Activated CD4-positive, alpha-beta T cell treated with anti-CD3 and anti-CD28 coated beads, Interleukin-2, amount 10 ng/mL, durations not matched to agents 24 days and 14 days (primary cell): Measurements from ENCODE around the gene PRDM16. TPM values are rescaled to one million over a fixed set of nuclear protein-coding genes. Genes with fewer than 3 reads are reported as not detected.

ENCODE experiments used
- DNase-seq: peaks from one replicate; pipeline ENCODE4 v3.0.0; 2022
- H3K27ac Mint-ChIP-seq: one replicate; pipeline ENCODE4 v1.8.0; 2022; ENCODE audit warnings: mild to moderate bottlenecking, mixed read lengths
- H3K27me3 Mint-ChIP-seq: one replicate; pipeline ENCODE4 v1.8.0; 2022; ENCODE audit warnings: mixed read lengths
- H3K36me3 Mint-ChIP-seq: one replicate; pipeline ENCODE4 v1.8.0; 2022; ENCODE audit warnings: low read depth, mild to moderate bottlenecking, mixed read lengths
- H3K4me1 Mint-ChIP-seq: one replicate; pipeline ENCODE4 v1.8.0; 2021; ENCODE audit warnings: mixed read lengths
- H3K4me3 Mint-ChIP-seq: one replicate; pipeline ENCODE4 v1.8.0; 2022; ENCODE audit warnings: mild to moderate bottlenecking, moderate library complexity, mixed read lengths
- H3K9me3 Mint-ChIP-seq: one replicate; pipeline ENCODE4 v1.8.0; 2021; ENCODE audit warnings: mixed read lengths
- intact Hi-C: fragments of 100-400 bp; cut with micrococcal nuclease; formaldehyde crosslinking; loops from one replicate; pipeline ENCODE4 v1.15.1; 2023
- total RNA-seq: library from RNA; stranded (reverse); gene quantifications from 2 replicates; pipeline ENCODE4 v1.2.3, GENCODE V29; 2022

The PRDM16 gene
- total RNA-seq, 1 donor from 2014 or later = not detected

- H3K9me3 Mint-ChIP-seq = no peaks in the 10 kb centered on the region
- H3K27ac Mint-ChIP-seq = no peak overlapping the region
- no peaks in the 10 kb centered on the region for H3K27me3 Mint-ChIP-seq
- no peaks in the 10 kb centered on the region for H3K4me1 Mint-ChIP-seq
- DNase-seq = no peak
- intact Hi-C loops = no loop called here
- H3K36me3 Mint-ChIP-seq = no peaks in the 10 kb centered on the region
- H3K4me3 Mint-ChIP-seq = no peak overlapping the region
These were observed 138.3 kb downstream of the PRDM16 start for GRCh38 chr1:3207217-3207848.

- Mint-ChIP-seq H3K36me3 (no peaks in the 10 kb centered on the region), H3K9me3 (no peaks in the 10 kb centered on the region), H3K27me3 (no peaks in the 10 kb centered on the region), H3K4me1 (no peaks in the 10 kb centered on the region), H3K4me3 (no peak overlapping the region), H3K27ac (no peak overlapping the region)
- intact Hi-C loops = no loop called here
- DNase-seq = no peak
These were observed 139.8 kb downstream of the PRDM16 start for GRCh38 chr1:3208819-3209200.

GRCh38 chr1:3209201-3209600 is 140.2 kb downstream of the PRDM16 start:
- Mint-ChIP-seq H3K36me3 (no peaks in the 10 kb centered on the region), H3K9me3 (no peaks in the 10 kb centered on the region), H3K27me3 (no peaks in the 10 kb centered on the region), H3K4me3 (no peak overlapping the region), H3K4me1 (no peaks in the 10 kb centered on the region), H3K27ac (no peak overlapping the region)
- intact Hi-C loops = no loop called here
- no peak for DNase-seq

- H3K27me3 Mint-ChIP-seq = no peaks in the 10 kb centered on the region
- no peaks in the 10 kb centered on the region for H3K36me3 Mint-ChIP-seq
- intact Hi-C loops = no loop called here
- H3K27ac Mint-ChIP-seq = no peak overlapping the region
- H3K4me3 Mint-ChIP-seq = no peak overlapping the region
- no peak for DNase-seq
- no peaks in the 10 kb centered on the region for H3K4me1 Mint-ChIP-seq
- H3K9me3 Mint-ChIP-seq = no peaks in the 10 kb centered on the region
These were observed 142.8 kb downstream of the PRDM16 start for GRCh38 chr1:3211582-3212375.

- no peaks in the 10 kb centered on the region for H3K4me1 Mint-ChIP-seq
- DNase-seq = no peak
- intact Hi-C loops = no loop called here
- no peaks in the 10 kb centered on the region for H3K27me3 Mint-ChIP-seq
- H3K36me3 Mint-ChIP-seq = no peaks in the 10 kb centered on the region
- H3K9me3 Mint-ChIP-seq = no peaks in the 10 kb centered on the region
- no peak overlapping the region for H3K4me3 Mint-ChIP-seq
- no peak overlapping the region for H3K27ac Mint-ChIP-seq
These were observed 143.7 kb downstream of the PRDM16 start for GRCh38 chr1:3212453-3213355.

DNA sequence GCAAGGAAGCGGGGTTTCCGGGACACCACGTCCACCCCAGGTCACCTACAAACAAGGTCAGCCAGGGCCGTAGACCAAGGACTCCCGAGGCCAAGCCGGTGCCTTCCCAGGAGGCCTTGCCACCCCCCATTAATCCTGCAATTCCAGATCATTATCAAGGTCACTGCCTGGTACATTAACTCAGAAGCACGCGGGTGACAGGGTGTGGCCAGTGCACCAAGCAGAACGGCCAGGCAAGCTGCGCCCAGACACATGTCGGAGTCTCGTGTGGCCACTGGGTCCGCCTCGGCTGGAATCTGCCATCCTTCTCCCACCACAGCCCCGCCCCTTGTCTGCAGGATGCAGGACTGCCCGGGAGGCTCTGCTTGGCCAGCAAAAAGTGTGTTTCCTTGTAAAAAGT is 144.7 kb downstream of the PRDM16 start:
- H3K27me3 Mint-ChIP-seq = no peaks in the 10 kb centered on the region
- intact Hi-C loops = no loop called here
- no peak overlapping the region for H3K27ac Mint-ChIP-seq
- H3K9me3 Mint-ChIP-seq = no peaks in the 10 kb centered on the region
- no peaks in the 10 kb centered on the region for H3K36me3 Mint-ChIP-seq
- no peak for DNase-seq
- no peaks in the 10 kb centered on the region for H3K4me1 Mint-ChIP-seq
- H3K4me3 Mint-ChIP-seq = no peak overlapping the region

- no peak overlapping the region for H3K4me3 Mint-ChIP-seq
- H3K9me3 Mint-ChIP-seq = no peaks in the 10 kb centered on the region
- no peaks in the 10 kb centered on the region for H3K36me3 Mint-ChIP-seq
- no peaks in the 10 kb centered on the region for H3K4me1 Mint-ChIP-seq
- H3K27me3 Mint-ChIP-seq = no peaks in the 10 kb centered on the region
- H3K27ac Mint-ChIP-seq = no peak overlapping the region
- no peak for DNase-seq
- intact Hi-C loops = no loop called here
These were observed 146.4 kb downstream of the PRDM16 start for GRCh38 chr1:3215198-3216014.

GRCh38 chr1:3216015-3216391 is 147.0 kb downstream of the PRDM16 start:
- no peaks in the 10 kb centered on the region for H3K4me1 Mint-ChIP-seq
- H3K9me3 Mint-ChIP-seq = no peaks in the 10 kb centered on the region
- H3K36me3 Mint-ChIP-seq = no peaks in the 10 kb centered on the region
- H3K4me3 Mint-ChIP-seq = no peak overlapping the region
- no peaks in the 10 kb centered on the region for H3K27me3 Mint-ChIP-seq
- no peak for DNase-seq
- no peak overlapping the region for H3K27ac Mint-ChIP-seq
- intact Hi-C loops = no loop called here

DNA sequence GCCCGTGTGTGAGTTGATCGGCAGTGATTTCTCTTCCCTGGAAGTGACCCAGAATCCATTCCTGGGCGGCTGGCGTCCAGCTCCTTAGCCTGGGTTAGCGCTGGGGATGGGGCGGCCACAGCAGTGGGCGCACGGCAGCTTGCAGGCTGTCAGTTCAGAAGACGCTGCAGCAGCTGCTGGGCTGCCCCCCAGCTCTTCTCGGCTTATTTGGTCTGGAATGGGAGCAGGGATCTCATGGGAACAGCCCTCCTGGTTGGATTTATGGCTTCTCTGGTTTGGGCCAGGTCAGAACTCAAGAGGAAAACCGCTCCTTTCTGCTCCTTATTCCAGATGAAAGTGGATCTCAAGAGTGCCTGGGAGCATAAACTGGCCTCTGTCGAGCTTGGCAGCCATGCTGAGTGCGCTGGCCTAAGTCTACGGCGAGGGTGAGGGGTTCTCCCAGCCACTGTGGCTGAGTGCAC is 148.2 kb downstream of the PRDM16 start:
- no peaks in the 10 kb centered on the region for H3K9me3 Mint-ChIP-seq
- no peak overlapping the region for H3K27ac Mint-ChIP-seq
- DNase-seq = no peak
- no peak overlapping the region for H3K4me3 Mint-ChIP-seq
- intact Hi-C loops = no loop called here
- no peaks in the 10 kb centered on the region for H3K4me1 Mint-ChIP-seq
- no peaks in the 10 kb centered on the region for H3K27me3 Mint-ChIP-seq
- H3K36me3 Mint-ChIP-seq = no peaks in the 10 kb centered on the region

GRCh38 chr1:3217979-3218679 is 149.1 kb downstream of the PRDM16 start:
- Mint-ChIP-seq H3K4me3 (no peak overlapping the region), H3K4me1 (no peaks in the 10 kb centered on the region), H3K27me3 (no peaks in the 10 kb centered on the region), H3K36me3 (no peaks in the 10 kb centered on the region), H3K9me3 (no peaks in the 10 kb centered on the region), H3K27ac (no peak overlapping the region)
- no peak for DNase-seq
- intact Hi-C loops = no loop called here

- H3K27me3 Mint-ChIP-seq = no peaks in the 10 kb centered on the region
- no peaks in the 10 kb centered on the region for H3K4me1 Mint-ChIP-seq
These were observed 150.2 kb downstream of the PRDM16 start for GRCh38 chr1:3219005-3219790.

GRCh38 chr1:3219791-3220467 is 150.9 kb downstream of the PRDM16 start:
- intact Hi-C loops = no loop called here
- H3K4me1 Mint-ChIP-seq = no peaks in the 10 kb centered on the region
- no peaks in the 10 kb centered on the region for H3K9me3 Mint-ChIP-seq
- no peak for DNase-seq
- H3K27ac Mint-ChIP-seq = no peak overlapping the region
- H3K36me3 Mint-ChIP-seq = no peaks in the 10 kb centered on the region
- no peak overlapping the region for H3K4me3 Mint-ChIP-seq
- no peaks in the 10 kb centered on the region for H3K27me3 Mint-ChIP-seq

More at GRCh38 chr1:3219005-3219790, 150.2 kb downstream of the PRDM16 start:
- no peaks in the 10 kb centered on the region for H3K9me3 Mint-ChIP-seq
- no peak overlapping the region for H3K4me3 Mint-ChIP-seq
- intact Hi-C loops = no loop called here
- H3K27ac Mint-ChIP-seq = no peak overlapping the region
- no peak for DNase-seq
- H3K36me3 Mint-ChIP-seq = no peaks in the 10 kb centered on the region
